ENCODE results near the gene PPA1.
"Not testable (repeated sequence)": the region's sequence is repeated elsewhere in the genome, so short reads cannot be mapped to it uniquely, and the experiment has no call there.

PPA1 gene

GRCh38 chr10:70253878-70254765 is 20.9 kb upstream of the PPA1 start:
- DNase-seq: no peak

GRCh38 chr10:70250961-70251680 is 17.9 kb upstream of the PPA1 start:
- no peak for DNase-seq

- no peak for DNase-seq
Observed at GRCh38 chr10:70247360-70247759, 14.1 kb upstream of the PPA1 start.

GRCh38 chr10:70241081-70241480 is 7.9 kb upstream of the PPA1 start:
- no peak for DNase-seq

GRCh38 chr10:70239986-70240385 is 6.8 kb upstream of the PPA1 start:
- not testable (repeated sequence) for DNase-seq

GRCh38 chr10:70239077-70239976 is 6.1 kb upstream of the PPA1 start:
- DNase-seq: not testable (repeated sequence)

GRCh38 chr10:70237958-70238536 is 4.8 kb upstream of the PPA1 start:
- DNase-seq: not testable (repeated sequence)

GRCh38 chr10:70234668-70235447 is 1.6 kb upstream of the PPA1 start:
- DNase-seq: no peak

GRCh38 chr10:70233939-70234300 is 691 bp upstream of the PPA1 start:
- no peak for DNase-seq

- no peak for DNase-seq
Observed at GRCh38 chr10:70232859-70233108, 445 bp downstream of the PPA1 start.

GRCh38 chr10:70232155-70232858 is 922 bp downstream of the PPA1 start:
- DNase-seq: no peak

GRCh38 chr10:70228491-70228890 is 4.7 kb downstream of the PPA1 start:
- DNase-seq: no peak

GRCh38 chr10:70227548-70228320 is 5.5 kb downstream of the PPA1 start:
- DNase-seq: no peak

- no peak for DNase-seq
Observed at GRCh38 chr10:70223728-70224127, 9.5 kb downstream of the PPA1 start.

GRCh38 chr10:70222811-70223447 is 10.3 kb downstream of the PPA1 start:
- not testable (repeated sequence) for DNase-seq

GRCh38 chr10:70222340-70222794 is 10.9 kb downstream of the PPA1 start:
- no peak for DNase-seq

GRCh38 chr10:70221030-70221429 is 12.2 kb downstream of the PPA1 start:
- no peak for DNase-seq

- DNase-seq: no peak
Observed at GRCh38 chr10:70212879-70213278, 20.4 kb downstream of the PPA1 start.

- DNase-seq: no peak
Observed at GRCh38 chr10:70212277-70212676, 21.0 kb downstream of the PPA1 start.

- DNase-seq: no peak
Observed at GRCh38 chr10:70206762-70207161, 26.5 kb downstream of the PPA1 start.

All from cerebellar nuclear complex (tissue), 1 donor.